Measurements from ENCODE around the gene ADRM1.

The ADRM1 gene, protein sequence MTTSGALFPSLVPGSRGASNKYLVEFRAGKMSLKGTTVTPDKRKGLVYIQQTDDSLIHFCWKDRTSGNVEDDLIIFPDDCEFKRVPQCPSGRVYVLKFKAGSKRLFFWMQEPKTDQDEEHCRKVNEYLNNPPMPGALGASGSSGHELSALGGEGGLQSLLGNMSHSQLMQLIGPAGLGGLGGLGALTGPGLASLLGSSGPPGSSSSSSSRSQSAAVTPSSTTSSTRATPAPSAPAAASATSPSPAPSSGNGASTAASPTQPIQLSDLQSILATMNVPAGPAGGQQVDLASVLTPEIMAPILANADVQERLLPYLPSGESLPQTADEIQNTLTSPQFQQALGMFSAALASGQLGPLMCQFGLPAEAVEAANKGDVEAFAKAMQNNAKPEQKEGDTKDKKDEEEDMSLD

DNA sequence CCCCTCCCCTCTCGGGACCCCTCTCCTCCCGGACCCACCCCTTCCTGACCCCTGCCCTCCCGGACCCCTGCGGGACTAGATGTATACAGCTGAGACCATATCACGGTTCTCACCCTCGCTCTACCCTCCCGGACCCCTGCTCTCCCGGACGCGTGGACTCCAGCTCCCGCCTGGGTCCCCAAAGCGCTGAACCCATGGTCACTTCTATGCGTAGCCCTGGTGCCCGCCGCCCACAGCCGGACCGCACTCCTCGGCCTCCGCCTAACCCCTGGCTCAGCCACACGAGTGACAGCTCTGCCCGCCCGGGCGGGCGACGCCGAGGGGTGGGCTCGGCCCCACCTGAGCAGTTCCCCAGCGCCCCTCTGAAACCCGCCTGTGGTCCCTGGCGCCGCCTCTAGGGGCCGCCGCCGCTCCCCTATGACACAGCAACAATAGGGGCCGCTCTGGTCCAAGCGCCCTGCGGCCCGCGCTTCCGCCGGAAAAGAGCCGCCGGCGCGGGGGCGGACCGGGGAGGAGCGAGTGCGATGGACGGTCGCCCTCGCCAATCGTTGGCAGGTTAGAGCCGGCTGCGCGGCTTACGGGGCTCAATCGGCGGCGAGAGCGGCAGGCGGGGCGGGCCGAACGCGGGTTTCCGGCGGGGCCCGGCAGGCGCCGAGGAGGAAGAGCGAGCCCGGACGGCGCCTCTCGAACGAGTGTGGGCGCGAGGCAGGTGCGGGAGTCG lies at the start of gene ADRM1:
Gene ADRM1 (plus strand): TSS at position 657 of the 721 bp plus-strand sequence. CDS start 572 bp downstream, outside the sequence.
- peak; percentile 99 for DNase-seq (ENCODE audit: low spot score)

DNA sequence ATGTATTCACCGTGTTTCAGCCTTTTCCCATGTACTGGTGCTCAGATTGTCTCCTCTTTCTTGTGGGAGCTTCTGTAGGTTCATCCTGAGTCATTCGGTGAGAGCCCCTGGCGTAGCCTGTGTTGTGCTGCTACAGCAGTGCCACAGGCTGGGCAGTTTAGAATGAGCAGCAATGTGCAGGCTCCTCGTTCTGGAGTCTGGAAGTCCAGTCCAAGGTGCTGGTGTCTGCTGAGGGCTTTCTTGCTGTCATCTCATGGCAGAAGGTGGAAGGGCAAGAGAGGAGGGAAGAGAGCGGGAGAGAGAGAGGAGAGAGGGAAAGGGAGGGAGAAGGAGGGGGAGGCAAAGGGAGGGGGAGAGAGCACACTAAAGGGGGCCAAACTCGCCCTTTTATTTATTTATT lies 49.4 kb upstream of the ADRM1 start:
- no peak for DNase-seq (ENCODE audit: low spot score)

DNA sequence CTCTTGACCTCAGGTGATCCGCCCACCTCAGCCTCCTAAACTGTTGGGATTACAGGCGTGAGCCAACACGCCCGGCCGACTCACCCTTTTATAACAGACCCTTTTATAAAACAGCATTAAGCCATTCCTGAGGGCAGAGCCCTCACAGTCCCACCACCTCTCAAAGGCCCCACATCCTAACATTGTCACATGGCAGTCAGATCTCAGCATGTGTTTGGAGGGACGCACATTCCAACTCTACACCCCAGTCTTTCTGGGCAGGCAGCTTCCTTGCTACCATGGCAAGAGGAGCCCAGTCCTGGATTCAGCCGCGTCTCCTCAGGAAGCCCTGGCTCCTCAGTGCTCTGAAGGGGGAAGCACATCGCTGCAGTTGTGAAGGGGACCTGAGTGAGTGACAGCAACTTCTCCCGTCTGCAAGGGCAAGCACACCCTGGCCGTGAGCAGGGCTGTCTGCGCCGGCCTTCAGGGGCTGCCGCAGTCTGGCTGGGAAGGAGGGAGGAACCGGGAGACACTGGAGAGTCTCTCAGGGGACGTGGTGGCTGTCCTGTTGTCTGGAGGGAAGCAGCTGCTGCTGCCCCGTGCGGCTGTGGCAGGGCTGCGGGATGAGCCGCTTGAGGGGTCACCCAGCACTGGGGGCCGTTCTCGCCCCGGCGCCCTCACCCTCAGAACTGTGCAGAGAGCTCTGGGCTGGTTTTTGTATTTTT lies 48.6 kb upstream of the ADRM1 start:
- DNase-seq (ENCODE audit: low spot score): peak; percentile 21

DNA sequence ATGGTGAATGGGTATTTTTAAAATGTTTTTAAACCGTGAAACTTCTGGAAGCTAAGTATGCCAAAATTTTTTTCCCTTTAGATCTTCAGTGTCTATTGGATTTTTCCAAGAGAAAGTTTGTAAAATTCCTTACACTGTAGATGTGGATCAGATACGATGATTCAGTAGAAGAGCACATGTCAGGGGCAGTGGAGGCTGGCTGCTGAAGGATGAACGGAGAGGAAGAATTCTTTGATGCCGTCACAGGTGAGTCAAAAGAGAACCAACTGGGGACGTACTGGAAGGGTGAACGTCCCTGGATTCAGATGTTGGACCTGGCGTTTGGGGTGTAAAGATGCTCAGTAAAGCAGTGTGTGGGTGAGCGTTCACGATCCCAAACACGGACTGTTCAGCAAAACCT lies 46.8 kb upstream of the ADRM1 start:
- no peak for DNase-seq (ENCODE audit: low spot score)

DNA sequence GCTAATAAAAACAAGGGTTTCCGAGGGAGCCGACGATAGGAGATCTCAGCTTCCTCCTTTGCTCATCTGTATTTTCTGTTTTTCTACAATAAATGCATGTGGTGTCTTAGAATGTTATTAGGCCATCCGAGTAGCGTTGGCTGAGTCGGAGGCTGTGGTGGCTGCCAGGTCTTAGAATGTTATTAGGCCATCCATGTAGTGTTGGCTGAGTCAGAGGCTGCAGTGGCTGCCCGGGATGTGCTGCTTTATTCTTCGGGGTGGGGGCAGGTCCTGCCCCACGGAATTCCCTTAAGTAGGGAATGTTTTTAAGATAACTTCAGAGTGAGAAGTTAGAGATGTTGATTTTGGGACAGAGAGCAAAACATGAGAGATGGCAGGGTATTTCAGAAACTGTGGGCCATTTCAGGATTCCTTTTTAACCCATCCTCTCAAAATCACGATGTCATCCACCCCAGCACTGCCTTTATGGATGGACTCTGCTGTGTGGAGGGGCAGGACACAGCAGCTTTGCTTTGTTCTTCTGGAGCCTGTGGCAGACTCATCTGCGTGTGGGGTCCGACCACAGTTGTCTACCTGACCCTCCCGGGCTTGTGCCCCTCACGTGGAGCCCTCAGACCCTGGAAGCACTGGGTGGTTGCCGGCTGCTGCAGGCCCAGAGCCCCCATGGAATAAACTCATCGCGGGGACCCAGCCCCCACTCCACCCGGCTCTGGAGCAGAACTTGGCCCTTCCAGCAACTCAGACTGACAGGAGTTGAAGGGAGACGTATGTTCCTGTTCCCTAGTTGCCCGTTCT lies 44.1 kb upstream of the ADRM1 start:
- DNase-seq (ENCODE audit: low spot score): no peak

DNA sequence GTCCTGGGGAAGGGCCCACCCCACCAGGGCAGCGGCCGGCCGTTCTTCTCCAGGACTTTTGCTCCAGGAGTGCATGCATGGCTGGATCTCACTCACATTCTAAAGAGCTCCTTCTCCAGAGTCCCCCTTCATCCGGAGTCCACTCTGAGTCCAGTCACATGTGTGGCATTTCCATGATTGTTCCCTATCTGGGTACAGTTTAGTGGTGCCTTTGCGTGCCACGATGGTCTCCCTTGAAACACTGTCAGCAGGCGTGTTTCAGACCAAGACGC lies 43.6 kb upstream of the ADRM1 start:
- DNase-seq (ENCODE audit: low spot score): no peak

DNA sequence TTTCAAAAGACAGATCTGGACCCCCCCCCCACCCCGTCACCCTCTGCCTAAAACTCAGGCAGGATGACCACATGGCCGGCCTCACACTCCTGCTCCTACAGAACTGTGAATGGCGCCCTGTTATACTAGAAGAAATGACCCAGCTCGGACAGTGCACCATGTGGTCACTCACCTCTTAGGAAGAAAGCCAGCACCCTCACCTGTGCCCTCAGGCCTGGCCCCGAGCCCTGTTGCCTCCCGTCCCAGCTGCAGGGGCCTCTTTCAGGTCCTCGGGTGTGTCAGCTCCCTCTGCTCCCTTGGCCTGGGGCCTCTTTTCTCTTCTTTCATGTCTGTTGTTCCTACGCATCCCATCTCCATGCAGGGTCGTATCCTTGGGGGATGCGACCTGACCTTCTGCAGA lies 40.7 kb upstream of the ADRM1 start:
- DNase-seq (ENCODE audit: low spot score): no peak

DNA sequence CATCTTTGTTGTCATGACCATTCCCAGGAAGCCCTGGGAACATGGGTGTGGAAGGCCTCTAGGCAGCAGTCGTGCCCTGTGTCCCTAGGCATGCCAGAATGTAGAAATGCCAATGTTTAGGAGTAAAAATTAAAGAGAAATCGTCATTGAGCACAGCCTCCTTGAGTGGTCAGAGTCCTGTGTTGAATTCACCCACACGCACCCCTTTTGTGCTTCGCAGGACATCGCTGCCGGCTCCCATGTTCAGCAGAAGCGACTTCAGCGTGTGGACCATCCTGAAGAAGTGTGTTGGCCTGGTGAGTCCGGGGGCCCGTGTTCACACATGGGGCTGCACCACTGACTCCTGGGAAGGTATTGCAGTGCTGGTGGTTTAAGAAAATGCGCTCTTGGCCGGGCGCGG lies 39.4 kb upstream of the ADRM1 start:
- no peak for DNase-seq (ENCODE audit: low spot score)

DNA sequence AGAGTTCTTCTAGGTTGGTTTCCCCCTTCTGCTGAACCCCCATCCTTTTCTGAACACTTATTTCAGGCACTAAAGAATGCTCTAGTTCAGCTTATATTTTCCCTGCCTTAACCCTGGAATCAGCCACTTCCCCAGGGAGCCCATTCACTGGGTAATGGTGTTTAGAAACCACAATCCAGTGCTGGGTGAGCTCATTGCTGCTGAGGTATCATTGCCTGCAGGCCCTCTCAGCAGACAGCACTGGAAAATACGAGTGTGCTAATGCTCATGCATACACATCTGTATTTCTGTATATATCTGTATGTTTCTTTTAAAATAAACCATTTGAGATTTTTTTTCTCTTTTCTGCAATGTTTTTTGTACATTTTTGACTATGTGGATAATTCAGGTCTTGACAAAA lies 37.4 kb upstream of the ADRM1 start:
- no peak for DNase-seq (ENCODE audit: low spot score)

DNA sequence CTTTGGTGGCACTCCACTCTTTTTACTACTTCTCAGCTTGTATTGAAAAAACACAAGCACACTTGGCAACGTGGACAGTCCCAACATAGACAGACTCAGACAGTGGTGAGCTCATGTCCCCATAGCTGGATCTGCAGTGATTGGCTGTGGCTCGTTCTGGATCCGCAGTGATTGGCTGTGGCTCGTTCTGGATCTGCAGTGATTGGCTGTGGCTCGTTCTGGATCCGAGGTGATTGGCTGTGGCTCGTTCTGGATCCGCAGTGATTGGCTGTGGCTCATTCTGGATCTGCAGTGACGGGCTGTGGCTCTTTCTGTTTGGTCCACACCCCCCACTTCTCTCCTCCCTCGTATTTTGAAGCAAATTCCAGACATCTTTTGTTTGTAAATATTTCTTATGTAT lies 36.5 kb upstream of the ADRM1 start:
- DNase-seq (ENCODE audit: low spot score): peak; percentile 14

DNA sequence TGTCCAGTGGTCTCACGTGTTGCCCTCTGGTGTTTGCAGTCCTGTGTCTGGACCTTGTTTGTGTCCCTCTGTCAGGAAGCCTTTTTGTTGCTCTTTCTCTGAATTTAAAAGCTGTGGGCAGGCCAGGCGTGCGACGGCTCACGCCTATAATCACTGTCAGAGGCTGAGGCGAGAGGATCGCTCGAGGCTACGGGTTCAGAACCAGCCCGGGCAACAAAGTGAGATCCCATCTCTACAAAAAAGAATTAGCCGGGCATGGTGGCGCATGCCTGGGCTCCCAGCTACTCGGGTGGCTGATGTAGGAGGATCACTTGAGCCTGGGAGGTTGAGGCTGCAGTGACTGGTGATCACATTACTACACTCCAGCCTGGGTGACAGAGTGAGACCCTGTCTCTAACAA lies 35.9 kb upstream of the ADRM1 start:
- no peak for DNase-seq (ENCODE audit: low spot score)

DNA sequence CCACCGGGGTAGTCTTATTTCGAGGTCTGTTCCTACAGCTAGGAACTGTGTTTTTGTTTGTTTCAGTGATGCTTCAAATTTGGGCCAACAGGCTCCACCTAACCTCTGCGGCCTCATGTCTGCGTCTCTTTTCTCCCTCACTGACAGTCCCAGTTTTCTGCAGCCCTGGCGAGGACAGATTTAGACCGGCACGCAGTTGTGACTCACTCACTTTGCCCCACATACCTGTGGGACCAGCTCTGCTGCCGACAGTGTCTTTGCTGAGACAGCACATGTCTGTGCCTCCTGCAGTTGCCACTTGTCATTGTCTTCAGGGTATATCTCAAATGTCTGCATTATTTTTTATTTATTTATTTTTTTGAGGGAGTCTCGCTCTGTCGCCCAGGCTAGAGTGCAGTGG lies 35.3 kb upstream of the ADRM1 start:
- no peak for DNase-seq (ENCODE audit: low spot score)

DNA sequence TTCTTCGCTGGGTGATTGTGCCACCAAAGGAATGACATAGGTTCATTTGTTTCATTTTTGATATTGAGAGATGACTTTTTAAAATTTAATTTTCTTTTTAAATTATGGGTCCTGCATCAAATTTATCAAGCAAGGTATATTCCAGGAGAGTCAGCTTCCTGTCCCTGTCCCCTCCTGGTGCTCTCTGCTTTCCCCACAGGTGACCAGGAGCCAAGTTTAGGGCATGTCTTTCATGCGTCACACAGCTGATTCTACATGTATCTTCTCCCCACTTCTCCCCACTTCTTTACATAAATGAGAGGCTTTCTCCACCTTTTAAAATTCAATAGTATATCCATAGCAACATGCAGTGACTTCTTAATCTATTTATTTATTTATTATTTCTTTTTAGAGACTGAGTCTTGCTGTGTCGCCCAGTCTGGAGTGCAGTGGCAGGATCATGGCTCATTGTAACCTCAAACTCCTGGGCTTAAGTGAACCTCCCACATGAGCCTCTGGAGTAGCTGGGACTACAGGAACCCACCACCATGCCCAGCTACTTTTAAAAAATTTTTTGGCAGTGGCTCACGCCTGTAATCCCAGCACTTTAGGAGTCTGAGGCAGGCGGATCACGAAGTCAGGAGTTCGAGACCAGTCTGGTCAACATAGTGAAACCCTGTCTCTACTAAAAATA lies 34.4 kb upstream of the ADRM1 start:
- DNase-seq (ENCODE audit: low spot score): no peak

DNA sequence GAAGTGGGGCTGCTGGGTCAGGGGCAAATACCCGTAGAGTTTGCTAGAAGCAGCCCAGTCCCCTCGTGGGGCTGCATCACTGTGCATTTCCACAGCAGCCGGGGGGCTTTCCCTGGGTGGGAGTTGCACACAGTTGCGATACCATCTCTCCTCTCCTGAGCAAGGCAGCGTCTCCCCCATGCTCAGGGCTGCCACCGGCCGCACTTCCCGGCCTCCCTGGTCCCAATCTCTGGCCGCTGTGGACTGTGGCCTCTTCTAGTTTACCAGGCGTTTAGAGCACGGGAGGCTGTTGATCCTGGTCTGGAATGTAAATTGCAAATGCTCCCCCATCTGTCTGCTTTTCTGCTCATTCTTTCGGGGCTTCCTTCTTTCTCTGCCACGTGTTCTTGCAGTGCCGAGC lies 33.4 kb upstream of the ADRM1 start:
- DNase-seq (ENCODE audit: low spot score): no peak

DNA sequence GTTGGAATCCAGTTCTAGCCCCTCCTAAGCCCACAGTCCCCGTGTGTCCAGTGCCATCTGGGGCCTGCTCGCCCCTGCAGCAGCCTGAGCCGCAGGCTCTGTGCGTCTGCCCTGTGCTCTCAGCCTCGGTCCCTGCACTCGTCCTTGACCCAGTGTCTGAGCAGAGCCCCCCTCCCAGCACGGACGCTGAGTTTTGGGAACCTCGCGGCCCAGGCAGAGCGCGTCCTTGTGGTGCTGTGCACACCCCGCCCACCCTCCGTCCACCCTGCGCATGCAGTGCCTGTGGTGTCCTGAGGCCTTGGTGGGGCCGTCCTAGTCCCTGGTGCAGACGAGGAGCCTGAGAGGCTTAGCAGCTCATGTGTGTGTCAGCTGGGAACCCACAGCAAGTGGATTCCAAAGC lies 32.9 kb upstream of the ADRM1 start:
- no peak for DNase-seq (ENCODE audit: low spot score)

DNA sequence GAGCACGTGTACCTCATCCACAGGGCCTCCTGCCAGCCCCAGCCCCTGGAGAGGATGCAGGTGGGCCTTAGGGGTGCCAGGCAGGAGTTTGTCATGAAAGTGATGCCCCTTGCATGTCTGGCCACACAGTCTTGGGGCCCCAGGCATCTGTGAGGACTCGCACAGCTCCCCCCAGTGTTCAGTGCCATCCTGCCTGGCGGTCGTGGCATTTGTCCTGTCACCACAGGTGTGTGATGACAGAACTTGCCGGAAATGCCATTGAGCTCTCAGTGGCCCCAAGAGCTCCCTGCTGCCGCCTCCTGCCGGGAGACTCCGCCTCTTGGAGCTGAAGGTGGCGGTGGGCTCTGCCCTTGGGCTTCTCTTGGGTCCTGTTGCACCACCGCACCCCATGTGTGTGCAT lies 30.6 kb upstream of the ADRM1 start:
- no peak for DNase-seq (ENCODE audit: low spot score)

DNA sequence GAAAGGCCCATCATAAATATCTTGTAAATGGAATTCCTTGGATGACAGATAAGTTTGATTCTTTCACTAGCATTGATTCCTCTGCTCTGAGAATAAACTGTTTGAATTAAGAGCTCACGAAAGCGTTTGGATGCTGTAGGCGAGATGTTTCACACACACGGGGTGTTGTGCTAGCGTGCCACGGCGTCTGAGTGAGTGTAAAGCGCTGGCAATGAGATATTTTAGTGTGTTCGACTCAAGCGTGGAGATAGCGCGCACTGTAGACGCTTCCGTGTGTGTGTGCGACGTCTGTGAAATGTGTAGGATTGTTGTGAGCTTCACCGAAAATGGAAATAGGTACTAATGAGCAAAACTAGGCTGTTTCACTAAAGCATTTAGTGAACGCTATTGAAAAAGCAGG lies 29.4 kb upstream of the ADRM1 start:
- DNase-seq (ENCODE audit: low spot score): no peak

DNA sequence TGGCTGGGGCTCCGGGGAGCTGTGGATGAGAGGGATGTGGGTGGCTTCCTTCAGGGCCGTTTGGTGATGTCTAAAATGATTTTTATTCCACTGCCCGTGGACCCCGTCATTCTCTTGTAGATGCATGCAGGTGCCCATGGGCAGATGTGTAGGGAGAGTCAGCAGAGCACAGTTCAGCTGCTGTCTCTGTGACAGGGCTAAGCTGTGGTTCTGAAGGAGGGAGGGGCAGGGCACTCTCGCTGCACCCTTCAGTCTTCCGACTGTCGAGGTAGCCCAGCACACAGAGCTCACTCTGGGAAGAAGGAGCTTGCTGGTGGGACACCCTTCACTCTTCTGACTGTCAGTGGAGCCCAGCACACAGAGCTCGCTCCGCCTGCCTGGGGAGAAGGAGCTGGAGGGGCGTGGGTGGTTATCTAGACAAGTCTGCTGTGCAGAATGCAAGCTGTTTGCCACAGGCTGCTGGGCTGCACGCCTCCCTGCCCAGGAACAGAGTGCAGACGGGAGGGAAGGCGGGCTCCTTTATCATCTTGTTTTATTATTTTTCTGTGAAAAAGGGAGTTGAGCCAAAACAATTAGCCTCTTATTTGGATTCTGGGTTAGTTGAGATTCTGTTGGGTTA lies 28.4 kb upstream of the ADRM1 start:
- no peak for DNase-seq (ENCODE audit: low spot score)

DNA sequence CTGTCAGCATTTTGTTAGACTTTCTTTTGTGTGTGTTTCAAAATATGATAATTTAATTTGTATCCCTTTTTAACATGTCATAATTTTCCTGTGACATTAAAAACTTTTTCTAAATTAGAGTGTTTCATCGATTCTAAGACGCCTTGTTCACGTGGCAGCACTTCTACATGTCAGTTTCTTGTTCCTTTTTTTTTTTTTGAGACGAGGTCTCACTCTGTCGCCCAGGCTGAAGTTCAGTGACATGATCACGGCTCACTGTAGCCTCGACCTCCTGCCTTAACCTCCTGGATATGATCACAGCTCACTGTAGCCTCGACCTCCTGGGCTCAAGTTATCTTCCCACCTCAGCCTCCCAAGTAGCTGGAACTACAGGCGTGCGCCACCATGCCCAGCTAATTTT lies 27.6 kb upstream of the ADRM1 start:
- no peak for DNase-seq (ENCODE audit: low spot score)

DNA sequence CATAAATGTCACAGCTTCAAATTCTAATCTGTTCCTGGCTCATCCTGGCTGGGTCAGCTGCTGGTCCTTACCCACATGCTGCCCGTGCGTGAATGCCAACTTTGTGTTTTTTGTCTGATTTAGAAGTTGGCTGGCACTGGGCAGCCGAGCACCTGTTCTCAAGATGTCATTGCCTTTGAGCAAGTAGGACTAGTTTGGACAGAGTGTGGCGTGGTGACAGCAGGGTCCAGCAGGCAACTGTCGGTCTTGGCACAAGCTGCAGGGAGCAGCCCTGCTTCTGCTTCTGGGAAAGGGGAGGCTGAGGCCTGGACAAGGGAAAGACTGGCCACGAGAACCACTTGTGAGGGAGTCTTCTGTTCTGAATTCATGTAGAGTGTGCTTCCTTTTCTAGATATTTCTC lies 26.4 kb upstream of the ADRM1 start:
- no peak for DNase-seq (ENCODE audit: low spot score)

DNA sequence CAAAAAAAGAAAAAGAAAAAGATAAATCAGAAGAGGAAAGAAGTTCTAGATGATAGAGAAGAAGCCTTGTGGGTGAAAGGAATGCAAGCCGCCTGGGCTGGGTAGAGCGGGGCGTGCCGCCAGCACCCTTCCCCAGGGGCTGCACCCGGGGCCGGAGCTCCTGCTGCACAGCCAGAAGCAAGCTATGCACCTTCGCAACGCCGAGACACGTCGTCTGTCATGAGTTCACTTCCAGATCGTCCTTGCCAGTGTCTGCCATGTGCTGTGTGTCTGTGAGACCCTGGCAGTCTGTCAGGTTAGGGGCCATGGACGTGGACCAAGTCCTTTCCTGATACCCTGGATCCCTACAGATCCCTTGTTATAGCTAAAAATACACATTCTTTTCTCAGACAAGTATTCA lies 25.5 kb upstream of the ADRM1 start:
- DNase-seq (ENCODE audit: low spot score): no peak

DNA sequence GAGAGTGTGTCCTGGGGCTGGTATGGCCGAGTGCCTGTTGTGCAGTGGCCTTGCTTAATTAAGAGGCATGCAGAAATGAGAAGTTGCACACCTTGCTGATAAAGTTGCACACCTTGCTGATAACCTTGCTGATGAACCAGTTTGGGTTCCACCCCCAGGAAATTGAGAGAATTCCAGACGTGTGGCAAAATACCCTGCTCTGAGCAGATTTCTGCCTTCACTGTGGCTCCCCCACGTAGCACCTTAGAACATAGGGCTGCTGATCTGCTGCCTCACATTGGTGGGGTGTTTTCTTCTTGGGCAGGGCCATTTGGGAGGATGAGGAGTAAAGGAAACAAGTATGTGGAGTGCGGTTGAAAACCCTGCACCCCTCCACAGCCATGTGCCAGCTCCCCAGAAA lies 22.5 kb upstream of the ADRM1 start:
- no peak for DNase-seq (ENCODE audit: low spot score)

All from SW480 (cell line).